ENCODE results near the gene FAM171A2.

The FAM171A2 gene

DNA sequence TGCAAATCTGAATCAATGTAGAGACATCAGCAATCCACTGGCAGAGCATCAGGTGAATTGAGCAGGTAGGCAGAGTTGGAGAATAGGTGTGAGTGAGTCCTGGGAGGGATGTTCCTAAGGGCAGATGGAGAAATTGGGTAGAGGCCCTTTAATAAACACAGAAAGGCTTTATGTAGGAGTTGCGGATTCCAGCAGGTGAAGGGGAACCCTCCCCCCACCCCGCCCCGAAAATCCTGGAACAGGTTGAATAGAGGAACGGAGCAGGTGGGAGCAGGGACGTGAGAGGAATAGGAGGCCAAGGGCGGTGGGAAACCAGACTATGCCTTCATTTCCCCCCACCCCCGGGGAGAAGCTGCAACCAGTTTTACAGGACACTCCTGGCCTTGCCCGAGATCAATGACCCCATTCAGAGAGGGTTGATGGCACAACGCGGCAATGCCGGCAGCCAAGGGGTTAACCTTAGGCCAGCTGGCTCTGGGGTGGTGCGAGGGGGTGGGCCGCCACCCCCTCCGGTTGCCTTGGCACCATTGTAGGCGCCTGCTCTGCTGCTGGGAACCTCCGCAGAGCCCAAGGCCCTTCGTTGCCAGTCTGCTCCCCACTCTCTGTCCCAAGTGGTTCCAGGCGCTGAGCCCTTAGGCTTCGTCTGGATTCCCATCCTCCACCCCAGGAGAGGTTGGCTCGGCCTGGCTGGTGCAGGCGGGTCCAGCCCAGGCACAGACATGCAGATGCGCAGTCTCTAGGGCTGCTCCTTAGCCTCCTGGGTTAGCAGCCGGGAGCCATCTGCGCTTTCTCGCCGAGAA is 56.1 kb downstream of the FAM171A2 start:
- no peak for DNase-seq (ENCODE audit: low read depth in 2 of 2)

- no peak for DNase-seq (ENCODE audit: low read depth in 2 of 2)
Measured at GRCh38 chr17:44304651-44305050, 59.0 kb downstream of the FAM171A2 start.

All from stimulated activated CD4-positive, alpha-beta T cell treated with anti-CD3 and anti-CD28 coated beads, Interleukin-4, amount 100 ng/mL, for 48 hours (primary cell).